ENCODE data around the gene PBX1.

Gene PBX1

DNA sequence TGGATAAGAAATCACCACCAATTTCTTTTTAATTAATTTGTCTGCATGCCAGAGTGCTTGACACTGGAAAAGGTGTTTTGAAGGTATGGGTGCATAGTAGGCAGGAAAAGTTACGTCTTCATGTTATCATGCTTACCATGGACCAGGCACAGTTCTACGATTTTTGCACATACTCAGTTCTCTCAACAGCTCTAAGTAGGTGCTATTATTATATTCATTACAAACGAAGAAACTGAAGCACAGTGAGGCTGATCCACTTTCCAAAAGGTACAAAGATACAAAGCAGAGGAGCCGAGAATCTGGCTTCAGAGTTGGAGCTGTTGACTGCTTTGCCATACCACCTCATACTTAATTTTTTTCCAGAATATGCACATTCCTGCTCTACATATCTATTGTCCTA lies 306.4 kb downstream of the PBX1 start:
- no peak for DNase-seq (ENCODE audit: low read depth, low spot score)

DNA sequence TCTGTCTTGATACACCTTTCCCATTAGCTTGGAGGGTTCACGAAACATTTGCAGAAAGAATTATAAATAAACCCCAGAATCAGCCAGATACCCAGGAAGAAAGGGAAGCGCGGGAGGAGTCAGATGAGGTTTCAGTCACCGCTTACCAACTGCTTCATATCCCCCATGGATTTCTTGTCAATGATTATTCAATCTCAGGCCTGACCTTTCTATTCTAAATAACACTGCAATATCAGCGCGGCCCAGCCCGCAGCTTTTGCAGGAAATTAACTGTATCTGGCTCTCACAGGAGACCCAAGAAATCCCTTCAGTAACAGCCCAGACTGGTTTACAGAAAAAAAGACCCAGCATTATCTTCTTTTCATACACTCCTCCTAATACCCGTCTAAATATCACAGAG lies 308.6 kb downstream of the PBX1 start:
- no peak for DNase-seq (ENCODE audit: low read depth, low spot score)

DNA sequence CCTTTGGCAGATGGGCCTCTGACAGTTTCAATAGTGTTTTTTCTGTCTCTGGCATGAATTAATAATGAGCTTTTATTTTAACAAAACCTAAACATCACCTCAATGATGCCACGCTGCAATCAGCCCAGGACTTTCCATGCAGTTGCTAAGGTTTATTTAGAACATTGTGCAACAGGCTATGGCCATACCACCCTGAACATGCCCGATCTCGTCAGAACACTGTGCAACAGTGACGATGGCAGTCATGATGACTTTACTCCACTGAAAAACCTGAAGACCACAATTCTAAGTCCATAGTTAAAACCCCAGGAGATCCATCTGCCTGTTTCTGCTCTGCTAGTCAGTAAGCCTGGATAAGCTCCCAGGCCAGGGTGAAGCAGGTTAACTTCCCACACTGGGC lies 310.0 kb downstream of the PBX1 start:
- DNase-seq (ENCODE audit: low read depth, low spot score), result no peak

DNA sequence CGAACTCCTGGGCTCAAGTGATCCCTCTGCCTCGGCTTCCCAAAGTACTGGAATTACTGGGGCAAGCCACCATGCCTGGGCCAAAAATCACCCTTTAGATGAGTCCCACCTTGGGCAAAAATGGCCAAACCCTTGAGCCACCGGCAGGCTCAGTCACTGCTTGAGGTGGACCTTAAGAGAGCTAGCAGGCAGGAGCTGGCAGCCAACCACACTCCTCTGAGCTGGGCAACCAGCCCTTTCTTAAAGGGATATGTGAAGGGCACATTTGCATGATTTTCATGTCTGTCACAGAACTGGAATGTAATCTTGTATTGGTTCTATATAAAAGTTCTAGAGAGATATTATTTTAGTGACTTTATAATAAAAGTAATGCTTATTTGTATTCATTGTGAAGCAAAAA lies 316.5 kb downstream of the PBX1 start:
- DNase-seq (ENCODE audit: low read depth, low spot score), result no peak

DNA sequence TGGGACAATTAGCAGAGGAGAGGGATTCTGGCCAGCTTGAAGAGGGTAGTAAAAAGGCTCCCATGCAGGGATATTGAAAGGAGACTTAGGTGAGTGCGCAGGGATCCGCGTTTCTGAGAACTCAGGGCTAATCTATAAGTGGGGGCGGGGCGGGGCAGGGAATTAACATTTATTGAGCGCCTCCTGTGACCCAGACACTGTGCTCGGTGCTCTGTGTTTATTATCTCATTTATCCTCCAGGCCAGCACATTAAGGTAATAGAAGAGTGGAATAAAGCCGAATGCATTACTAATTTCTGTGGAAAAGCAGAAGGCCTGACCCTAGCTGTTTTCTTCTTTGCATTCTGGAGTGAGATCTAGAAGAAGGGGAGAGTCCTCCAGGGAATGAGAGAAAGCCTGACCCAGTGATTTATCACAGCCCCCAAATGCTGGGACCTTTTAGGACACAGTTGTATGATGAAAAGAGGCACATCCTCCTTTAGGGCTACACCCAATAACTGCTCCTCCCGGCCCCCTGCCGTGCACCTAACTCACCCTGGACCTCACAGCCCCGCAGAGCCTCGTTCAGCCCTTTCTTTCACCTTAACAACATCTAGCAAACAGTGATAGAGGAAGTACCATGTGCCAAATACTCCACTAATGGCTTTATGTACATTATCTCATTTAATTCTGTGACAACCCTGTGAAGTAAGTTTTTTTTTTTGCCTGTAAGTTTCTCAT lies 317.6 kb downstream of the PBX1 start:
- no peak for DNase-seq (ENCODE audit: low read depth, low spot score)

DNA sequence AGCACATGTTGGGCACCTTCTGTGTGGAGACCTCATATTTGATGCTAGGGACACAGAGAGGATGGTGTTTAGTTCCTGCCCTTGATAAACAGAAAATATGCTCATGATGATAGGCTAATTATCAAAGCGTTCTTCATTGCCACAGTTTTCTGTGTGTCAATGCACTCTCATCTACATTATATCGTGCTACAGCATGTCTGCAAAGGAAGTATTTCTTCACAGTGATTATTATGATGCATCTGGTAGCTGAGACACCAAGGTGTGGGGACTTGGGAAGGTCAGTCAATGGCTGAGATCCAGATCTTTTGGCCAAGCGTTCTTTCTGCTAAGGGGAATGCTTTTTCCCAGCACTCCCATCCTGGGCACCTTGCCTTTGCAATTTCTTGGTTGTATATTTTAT lies 321.2 kb downstream of the PBX1 start:
- no peak for DNase-seq (ENCODE audit: low read depth, low spot score)

DNA sequence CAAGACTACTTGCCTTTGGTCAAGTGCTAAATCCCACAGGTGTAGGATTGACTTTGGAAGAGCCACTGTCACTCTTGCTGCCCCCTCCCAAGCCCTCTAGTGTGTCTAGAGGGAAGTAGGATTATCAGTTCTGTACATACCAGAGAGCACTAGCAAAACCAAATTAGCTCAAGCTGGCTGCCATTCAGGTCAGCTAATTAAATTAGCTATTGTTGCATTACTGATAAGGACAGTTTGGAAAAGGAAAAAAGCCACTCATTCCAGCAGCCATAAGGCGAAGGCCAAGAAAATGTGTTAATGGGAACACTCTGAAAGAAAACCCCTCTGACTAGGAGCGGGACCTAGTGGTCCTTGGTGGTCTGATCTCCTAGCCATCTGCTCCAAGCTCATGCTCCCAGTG lies 321.7 kb downstream of the PBX1 start:
- no peak for DNase-seq (ENCODE audit: low read depth, low spot score)

DNA sequence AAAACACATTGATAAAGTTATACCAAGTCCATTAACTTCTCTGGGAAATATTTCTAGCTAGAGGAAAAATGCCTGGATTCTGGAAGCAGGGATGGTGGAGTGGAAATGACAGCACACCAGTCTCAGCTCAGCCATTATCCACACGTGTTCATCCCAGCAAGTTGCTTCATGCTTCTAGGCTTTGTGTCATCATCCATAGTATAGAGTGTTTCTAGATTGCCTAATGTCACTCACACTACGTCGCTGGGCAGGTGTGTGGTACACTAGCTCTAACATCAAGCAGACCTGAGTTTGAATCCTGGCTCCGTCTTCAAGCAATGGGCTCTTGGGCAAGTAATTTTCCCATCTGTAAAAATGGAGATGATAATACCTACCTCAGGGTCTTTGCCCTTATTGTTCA lies 326.3 kb downstream of the PBX1 start:
- no peak for DNase-seq (ENCODE audit: low read depth, low spot score)

DNA sequence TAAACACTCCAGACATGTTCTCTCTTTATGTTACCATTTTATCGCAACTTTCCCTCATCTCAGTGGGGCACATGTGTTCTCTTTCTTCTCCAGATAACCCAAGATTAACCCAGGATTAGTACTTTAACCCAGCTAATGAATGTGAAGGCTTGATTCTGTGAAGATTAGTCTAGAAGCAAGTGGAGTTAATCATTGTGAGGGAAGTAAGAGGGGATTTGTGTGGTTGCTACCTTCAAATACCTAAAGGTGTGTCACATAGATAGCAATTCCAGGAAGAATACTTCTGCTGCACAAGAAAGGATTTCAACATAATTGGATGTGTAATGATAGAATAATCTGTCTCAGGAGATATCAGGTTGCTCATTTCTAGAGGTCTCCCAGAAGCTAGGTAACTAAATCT lies 327.1 kb downstream of the PBX1 start:
- no peak for DNase-seq (ENCODE audit: low read depth, low spot score)

DNA sequence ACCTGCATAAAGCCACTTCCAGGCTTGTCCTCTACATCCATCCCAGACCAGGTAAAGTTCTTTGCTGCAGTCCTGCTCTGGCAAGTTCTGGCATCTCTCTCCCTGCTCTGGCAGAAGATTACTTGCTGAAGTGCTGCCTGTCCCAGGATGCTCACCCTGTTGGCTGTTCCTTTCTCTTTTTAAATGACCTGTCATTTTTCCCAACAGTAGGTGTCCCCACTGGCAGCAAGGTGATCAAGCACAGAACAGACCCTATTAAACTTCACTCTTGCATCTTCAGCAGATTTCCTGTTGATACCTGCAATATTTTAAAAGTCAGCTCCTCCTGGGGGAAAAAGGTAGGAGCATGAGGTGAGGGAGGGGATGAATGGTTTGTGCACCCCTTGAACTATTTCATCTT lies 332.6 kb downstream of the PBX1 start:
- no peak for DNase-seq (ENCODE audit: low read depth, low spot score)

DNA sequence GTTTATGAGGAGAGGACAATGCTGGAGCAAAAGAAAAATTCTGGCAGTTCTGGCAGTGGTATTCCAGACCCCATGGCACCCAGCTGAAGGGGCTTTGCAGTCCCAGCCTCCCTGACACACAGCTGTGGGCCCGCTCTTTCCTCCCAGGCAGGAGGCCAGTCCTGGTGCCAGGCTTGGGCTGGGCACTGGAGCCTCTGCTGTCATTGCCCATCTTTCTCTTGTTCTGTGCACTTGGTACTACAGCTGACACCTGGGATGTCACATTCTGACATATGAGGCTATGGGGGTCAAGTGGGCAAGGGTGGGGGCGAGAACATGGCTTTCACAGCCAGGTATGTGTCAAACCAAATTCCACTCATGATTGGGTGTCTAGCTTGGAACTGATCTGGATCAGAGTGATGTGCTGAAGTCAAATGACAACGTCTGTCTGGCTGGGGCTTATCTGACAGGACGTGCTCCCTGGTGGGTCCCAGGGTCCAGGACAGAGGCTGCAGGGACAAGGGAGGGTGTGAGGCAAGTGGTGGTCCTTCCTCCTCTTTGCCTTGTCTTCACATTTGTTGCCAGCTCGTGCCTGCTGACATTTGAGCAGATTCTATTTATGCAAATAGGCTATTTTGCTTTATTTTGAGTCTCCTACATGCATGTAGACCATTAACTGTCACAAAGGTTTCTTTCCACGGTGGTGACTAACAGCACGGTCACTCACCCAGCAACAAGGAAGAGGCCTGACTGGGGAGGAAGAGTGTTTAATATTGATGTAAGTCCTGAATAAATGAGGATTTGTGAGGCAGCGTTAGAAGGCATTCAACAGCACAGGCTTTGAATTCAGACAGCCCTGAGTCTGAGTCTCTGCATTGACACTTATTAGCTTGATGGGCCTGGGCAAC lies 336.3 kb downstream of the PBX1 start:
- DNase-seq (ENCODE audit: low read depth, low spot score), result no peak

DNA sequence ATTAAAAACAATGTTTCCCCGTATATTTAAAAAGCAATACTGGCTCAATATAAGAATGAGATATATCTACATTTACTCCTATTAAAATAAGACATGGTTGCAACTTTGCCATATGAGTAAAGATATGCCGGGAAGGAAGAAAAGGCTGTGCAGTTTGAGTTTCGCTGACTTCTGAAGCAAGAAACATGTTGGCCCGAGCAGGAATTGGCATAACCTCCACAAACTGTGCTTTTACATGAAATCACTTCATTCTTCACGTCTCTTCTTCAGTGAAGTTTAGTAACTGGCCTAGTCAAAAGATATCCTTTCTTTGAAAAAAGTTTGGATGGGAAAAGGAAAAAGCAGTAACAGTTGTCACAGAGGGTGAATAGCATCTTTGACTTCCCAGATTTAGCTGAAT lies 342.0 kb downstream of the PBX1 start:
- DNase-seq (ENCODE audit: low read depth, low spot score), result no peak
